ENCODE measurements around the gene ZNF827. TPM values are rescaled to one million over a fixed set of nuclear protein-coding genes. Genes with fewer than 3 reads are reported as not detected.

ZNF827 gene
- total RNA-seq, 1 experiment from 2014 or later = 29.4 TPM

- Histone ChIP-seq H3K9ac (ENCODE audit: extremely low read depth, insufficient read length, low read length) (no peak overlapping the region), H3K4me2 (ENCODE audit: insufficient read depth, insufficient read length, low read length) (no peak overlapping the region), H3K18ac (ENCODE audit: insufficient read length, low read depth, low read length) (no peak overlapping the region), H3K23me2 (ENCODE audit: insufficient read length, low read depth, low read length, poor library complexity, severe bottlenecking) (peaks cover 2% of the 10 kb centered on the region), H2AFZ (ENCODE audit: low read length) (no peak overlapping the region), H3K23ac (ENCODE audit: insufficient read length, low read depth, low read length) (no peak overlapping the region), H3K27me3 (ENCODE audit: insufficient read depth, low read length) (no peaks in the 10 kb centered on the region), H2BK5ac (ENCODE audit: insufficient read length, low read length) (no peak overlapping the region), H3K79me1 (ENCODE audit: insufficient read depth, low read depth, low read length, poor library complexity, severe bottlenecking) (no peaks in the 10 kb centered on the region), H3T11ph (ENCODE audit: low read length) (no peak overlapping the region), H4K91ac (ENCODE audit: insufficient read length, low read depth, low read length) (no peak overlapping the region), H3K56ac (ENCODE audit: insufficient read length, low read depth, low read length) (no peak overlapping the region), H3K4ac (ENCODE audit: low read depth, low read length) (no peak overlapping the region), H2AK5ac (ENCODE audit: insufficient read length, low read length) (no peak overlapping the region), H4K8ac (replicated peaks; ENCODE audit: insufficient read length, low read depth, low read length) (no peak overlapping the region), H4K5ac (ENCODE audit: insufficient read length, low read depth, low read length) (no peak overlapping the region), H2BK120ac (ENCODE audit: low read depth, low read length, poor library complexity, severe bottlenecking) (no peak overlapping the region), H3K9me3 (ENCODE audit: control insufficient read depth, low read depth, low read length) (no peaks in the 10 kb centered on the region), H3K4me1 (ENCODE audit: insufficient read depth, low read length) (peaks cover 27% of the 10 kb centered on the region), H2BK15ac (ENCODE audit: low read depth, low read length) (no peak overlapping the region), H2BK20ac (ENCODE audit: low read depth, low read length, poor library complexity, severe bottlenecking) (no peak overlapping the region), H3K79me2 (ENCODE audit: insufficient read depth, low read length) (peaks cover 5% of the 10 kb centered on the region; the same call in 1 of the 2 replicates), H2BK12ac (ENCODE audit: insufficient read length, low read depth, low read length) (no peak overlapping the region), H3K14ac (ENCODE audit: insufficient read depth, low read length) (no peak overlapping the region), H3K27ac (ENCODE audit: insufficient read length, low read depth, low read length) (peak overlapping the region; percentile 51), H4K20me1 (ENCODE audit: control insufficient read depth, insufficient read depth, insufficient read length) (no peaks in the 10 kb centered on the region)
- TF ChIP-seq, protein P1, sequence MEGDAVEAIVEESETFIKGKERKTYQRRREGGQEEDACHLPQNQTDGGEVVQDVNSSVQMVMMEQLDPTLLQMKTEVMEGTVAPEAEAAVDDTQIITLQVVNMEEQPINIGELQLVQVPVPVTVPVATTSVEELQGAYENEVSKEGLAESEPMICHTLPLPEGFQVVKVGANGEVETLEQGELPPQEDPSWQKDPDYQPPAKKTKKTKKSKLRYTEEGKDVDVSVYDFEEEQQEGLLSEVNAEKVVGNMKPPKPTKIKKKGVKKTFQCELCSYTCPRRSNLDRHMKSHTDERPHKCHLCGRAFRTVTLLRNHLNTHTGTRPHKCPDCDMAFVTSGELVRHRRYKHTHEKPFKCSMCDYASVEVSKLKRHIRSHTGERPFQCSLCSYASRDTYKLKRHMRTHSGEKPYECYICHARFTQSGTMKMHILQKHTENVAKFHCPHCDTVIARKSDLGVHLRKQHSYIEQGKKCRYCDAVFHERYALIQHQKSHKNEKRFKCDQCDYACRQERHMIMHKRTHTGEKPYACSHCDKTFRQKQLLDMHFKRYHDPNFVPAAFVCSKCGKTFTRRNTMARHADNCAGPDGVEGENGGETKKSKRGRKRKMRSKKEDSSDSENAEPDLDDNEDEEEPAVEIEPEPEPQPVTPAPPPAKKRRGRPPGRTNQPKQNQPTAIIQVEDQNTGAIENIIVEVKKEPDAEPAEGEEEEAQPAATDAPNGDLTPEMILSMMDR (conservative IDR thresholded peaks at IDR 0.05) = peak; percentile 60
- Mint-ChIP-seq H3K27me3 (ENCODE audit: low read depth) (no peaks in the 10 kb centered on the region), H3K36me3 (ENCODE audit: insufficient read depth in 1 of 3, low read depth in 3 of 3) (peaks cover 21 to 55% (median 39%) of the 10 kb centered on the region in 3 experiments), H3K4me1 (peaks cover 72 to 74% of the 10 kb centered on the region in 2 experiments), H3K27ac (peak overlapping the region in 2 of 3 experiments; percentile 77 to 97; a peak in 5 of 7 replicates), H3K9me3 (no peaks in the 10 kb centered on the region), H3K4me3 (peak overlapping the region in 1 of 2 experiments; percentile 35; a peak in 2 of 5 replicates)
- no peak for DNase-seq
- no CpG with 5 or more reads among the region's 2 CpGs for WGBS (ENCODE audit: extremely low coverage, insufficient read length, low lambda C conversion rate)
These were observed 50.2 kb downstream of the ZNF827 start for GRCh38 chr4:145888393-145888792.

Measured in H9 (cell line).